HL-60 (cell line): ENCODE results near the gene MYH7B.

Experiments used
- DNase-seq, 2 experiments: peaks; one replicate each; pipeline ENCODE4 v3.0.0-alpha.2; 2010 to 2020; ENCODE audit warnings: low read depth in 1 of 2, low spot score in 1 of 2
- H3K27ac ChIP-seq: fragments of 250-450 bp; sonication (Bioruptor Pico); replicated peaks from 2 replicates; pipeline ENCODE4 v1.5.1; 2020; ENCODE audit warnings: mild to moderate bottlenecking, moderate library complexity
- H3K27me3 ChIP-seq: fragments of 250-450 bp; sonication (Bioruptor Pico); 2 replicates; pipeline ENCODE4 v1.5.1; 2021; ENCODE audit warnings: mild to moderate bottlenecking, moderate library complexity; ENCODE audit not compliant: insufficient read depth, poor library complexity, severe bottlenecking
- H3K4me3 ChIP-seq: replicated peaks from 2 replicates; pipeline ENCODE4 v1.5.1; 2011; ENCODE audit warnings: mild to moderate bottlenecking, control low read depth, low read length; ENCODE audit not compliant: insufficient read depth
- GABPA ChIP-seq: IDR thresholded peaks from 2 replicates; pipeline ENCODE4 v1.6.1; 2012; ENCODE audit warnings: low read depth
- POLR2AphosphoS5 ChIP-seq: IDR thresholded peaks from 2 replicates; pipeline ENCODE4 v1.6.1; 2012; ENCODE audit warnings: low read depth
- SPI1 ChIP-seq: IDR thresholded peaks from 2 replicates; pipeline ENCODE4 v1.6.1; 2012; ENCODE audit warnings: low read depth, mild to moderate bottlenecking, borderline replicate concordance
- TF ChIP-seq, protein P1 (sequence below): IDR thresholded peaks from 2 replicates; pipeline ENCODE4 v1.6.1; 2012; ENCODE audit warnings: low read depth; ENCODE audit not compliant: insufficient replicate concordance
- TF ChIP-seq, protein P2 (sequence below): IDR thresholded peaks from one replicate; pipeline ENCODE4 v1.5.1; 2011; ENCODE audit warnings: low read length, control low read depth, inconsistent platforms; ENCODE audit not compliant: insufficient read depth

The MYH7B gene

DNA sequence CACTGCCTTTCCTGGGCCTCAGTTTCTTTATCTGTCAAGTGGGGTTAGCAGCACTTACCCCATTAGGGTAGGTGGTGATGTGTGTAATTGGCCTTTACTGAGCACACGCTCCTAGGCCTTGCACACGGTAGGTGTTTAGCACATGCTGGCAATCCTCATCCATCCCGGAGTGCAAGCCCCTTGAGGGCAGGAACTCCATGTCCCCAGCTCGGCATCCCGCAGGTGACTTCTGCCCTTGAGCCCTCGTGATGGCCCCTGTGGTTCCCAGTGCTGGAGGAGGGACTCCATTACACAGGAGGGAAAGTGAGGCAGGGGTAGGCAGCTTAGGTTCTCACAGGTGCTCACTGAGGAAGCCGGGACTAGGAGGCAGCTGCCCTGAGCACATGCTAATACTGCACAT, 40.0 kb downstream of the MYH7B start:
- Histone ChIP-seq H3K27me3 (no peaks in the 10 kb centered on the region), H3K4me3 (no peak overlapping the region), H3K27ac (no peak overlapping the region)
- TF ChIP-seq, protein P1, sequence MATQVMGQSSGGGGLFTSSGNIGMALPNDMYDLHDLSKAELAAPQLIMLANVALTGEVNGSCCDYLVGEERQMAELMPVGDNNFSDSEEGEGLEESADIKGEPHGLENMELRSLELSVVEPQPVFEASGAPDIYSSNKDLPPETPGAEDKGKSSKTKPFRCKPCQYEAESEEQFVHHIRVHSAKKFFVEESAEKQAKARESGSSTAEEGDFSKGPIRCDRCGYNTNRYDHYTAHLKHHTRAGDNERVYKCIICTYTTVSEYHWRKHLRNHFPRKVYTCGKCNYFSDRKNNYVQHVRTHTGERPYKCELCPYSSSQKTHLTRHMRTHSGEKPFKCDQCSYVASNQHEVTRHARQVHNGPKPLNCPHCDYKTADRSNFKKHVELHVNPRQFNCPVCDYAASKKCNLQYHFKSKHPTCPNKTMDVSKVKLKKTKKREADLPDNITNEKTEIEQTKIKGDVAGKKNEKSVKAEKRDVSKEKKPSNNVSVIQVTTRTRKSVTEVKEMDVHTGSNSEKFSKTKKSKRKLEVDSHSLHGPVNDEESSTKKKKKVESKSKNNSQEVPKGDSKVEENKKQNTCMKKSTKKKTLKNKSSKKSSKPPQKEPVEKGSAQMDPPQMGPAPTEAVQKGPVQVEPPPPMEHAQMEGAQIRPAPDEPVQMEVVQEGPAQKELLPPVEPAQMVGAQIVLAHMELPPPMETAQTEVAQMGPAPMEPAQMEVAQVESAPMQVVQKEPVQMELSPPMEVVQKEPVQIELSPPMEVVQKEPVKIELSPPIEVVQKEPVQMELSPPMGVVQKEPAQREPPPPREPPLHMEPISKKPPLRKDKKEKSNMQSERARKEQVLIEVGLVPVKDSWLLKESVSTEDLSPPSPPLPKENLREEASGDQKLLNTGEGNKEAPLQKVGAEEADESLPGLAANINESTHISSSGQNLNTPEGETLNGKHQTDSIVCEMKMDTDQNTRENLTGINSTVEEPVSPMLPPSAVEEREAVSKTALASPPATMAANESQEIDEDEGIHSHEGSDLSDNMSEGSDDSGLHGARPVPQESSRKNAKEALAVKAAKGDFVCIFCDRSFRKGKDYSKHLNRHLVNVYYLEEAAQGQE: no peak
- TF ChIP-seq GABPA (no peak), SPI1 (no peak), POLR2AphosphoS5 (no peak)
- TF ChIP-seq, protein P2, sequence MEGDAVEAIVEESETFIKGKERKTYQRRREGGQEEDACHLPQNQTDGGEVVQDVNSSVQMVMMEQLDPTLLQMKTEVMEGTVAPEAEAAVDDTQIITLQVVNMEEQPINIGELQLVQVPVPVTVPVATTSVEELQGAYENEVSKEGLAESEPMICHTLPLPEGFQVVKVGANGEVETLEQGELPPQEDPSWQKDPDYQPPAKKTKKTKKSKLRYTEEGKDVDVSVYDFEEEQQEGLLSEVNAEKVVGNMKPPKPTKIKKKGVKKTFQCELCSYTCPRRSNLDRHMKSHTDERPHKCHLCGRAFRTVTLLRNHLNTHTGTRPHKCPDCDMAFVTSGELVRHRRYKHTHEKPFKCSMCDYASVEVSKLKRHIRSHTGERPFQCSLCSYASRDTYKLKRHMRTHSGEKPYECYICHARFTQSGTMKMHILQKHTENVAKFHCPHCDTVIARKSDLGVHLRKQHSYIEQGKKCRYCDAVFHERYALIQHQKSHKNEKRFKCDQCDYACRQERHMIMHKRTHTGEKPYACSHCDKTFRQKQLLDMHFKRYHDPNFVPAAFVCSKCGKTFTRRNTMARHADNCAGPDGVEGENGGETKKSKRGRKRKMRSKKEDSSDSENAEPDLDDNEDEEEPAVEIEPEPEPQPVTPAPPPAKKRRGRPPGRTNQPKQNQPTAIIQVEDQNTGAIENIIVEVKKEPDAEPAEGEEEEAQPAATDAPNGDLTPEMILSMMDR: no peak
- DNase-seq: no peak

DNA sequence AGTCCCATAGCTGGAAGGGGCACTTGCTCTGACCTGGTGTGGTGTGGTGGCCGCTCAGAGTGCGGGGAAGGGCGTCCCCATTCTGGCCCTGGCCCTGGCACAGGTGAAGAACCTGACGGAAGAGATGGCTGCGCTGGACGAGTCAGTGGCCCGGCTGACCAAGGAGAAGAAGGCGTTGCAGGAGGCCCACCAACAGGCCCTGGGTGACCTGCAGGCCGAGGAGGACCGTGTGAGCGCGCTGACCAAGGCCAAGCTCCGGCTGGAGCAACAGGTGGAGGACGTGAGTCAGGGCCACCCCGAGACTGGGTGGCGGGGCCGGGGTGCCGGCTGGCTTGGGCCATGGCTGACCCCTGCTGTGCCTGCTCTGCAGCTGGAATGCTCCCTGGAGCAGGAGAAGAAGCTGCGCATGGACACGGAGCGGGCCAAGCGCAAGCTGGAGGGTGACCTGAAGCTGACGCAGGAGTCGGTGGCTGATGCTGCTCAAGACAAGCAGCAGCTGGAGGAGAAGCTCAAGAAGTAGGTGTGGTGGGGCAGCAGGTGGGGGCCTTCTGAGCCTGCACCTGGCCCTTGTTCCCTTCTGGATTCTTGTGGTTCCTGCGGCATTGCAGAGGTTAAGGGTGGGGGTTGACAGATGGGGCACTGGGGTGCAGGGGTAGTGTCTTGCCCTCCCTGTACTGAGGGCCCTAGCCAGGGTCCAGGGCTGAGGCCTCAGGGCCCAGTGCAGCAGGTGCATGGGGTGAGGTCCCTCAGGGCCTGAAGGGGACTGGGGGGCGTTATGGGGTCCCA, 40.8 kb downstream of the MYH7B start:
- TF ChIP-seq, protein P1: no peak
- TF ChIP-seq, protein P2: no peak
- no peaks in the 10 kb centered on the region for H3K27me3 ChIP-seq
- no peak overlapping the region for H3K27ac ChIP-seq
- H3K4me3 ChIP-seq: no peak overlapping the region
- no peak for DNase-seq

DNA sequence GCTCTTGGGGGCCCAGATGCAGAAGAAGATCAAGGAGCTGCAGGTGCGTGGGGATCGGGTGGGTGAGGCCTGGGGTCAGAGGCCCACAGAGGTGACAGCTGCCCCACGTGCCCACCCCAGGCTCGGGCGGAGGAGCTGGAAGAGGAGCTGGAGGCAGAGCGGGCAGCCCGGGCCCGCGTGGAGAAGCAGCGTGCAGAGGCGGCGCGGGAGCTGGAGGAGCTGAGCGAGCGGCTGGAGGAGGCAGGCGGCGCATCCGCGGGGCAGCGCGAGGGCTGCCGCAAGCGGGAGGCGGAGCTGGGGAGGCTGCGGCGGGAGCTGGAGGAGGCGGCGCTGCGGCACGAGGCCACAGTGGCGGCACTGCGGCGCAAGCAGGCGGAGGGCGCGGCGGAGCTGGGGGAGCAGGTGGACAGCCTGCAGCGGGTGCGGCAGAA, 41.5 kb downstream of the MYH7B start:
- no peak overlapping the region for H3K27ac ChIP-seq
- TF ChIP-seq GABPA (no peak), SPI1 (no peak), POLR2AphosphoS5 (no peak; the same call in 1 of the 2 replicates)
- TF ChIP-seq, protein P1: no peak
- TF ChIP-seq, protein P2: no peak
- H3K4me3 ChIP-seq: no peak overlapping the region
- DNase-seq: no peak
- H3K27me3 ChIP-seq: no peaks in the 10 kb centered on the region
